Smooth muscle cell (in vitro differentiated cells): ENCODE results near the gene AGMAT. TPM values are rescaled to one million over a fixed set of nuclear protein-coding genes. Genes with fewer than 3 reads are reported as not detected.
A peak's percentile ranks its signal among the peaks of the same experiment; 100 is the strongest.

Source experiments
- DNase-seq: peaks from one replicate; lab custom pipeline; 2025; ENCODE audit not compliant: unreplicated experiment; lab: John Stamatoyannopoulos, UW
- H2AFZ ChIP-seq: fragments of 200-600 bp; sonication (generic); 2 replicates; pipeline ENCODE4 v1.6.0; 2016; ENCODE audit warnings: antibody characterized with exemption, low read depth, mild to moderate bottlenecking
- H3F3A ChIP-seq: fragments of 200-600 bp; sonication (generic); 2 replicates; pipeline ENCODE4 v1.6.0; 2017; ENCODE audit warnings: antibody characterized with exemption, low read depth
- H3K27ac ChIP-seq: fragments of 200-600 bp; sonication (generic); 2 replicates; pipeline ENCODE4 v1.5.1; 2016; ENCODE audit warnings: low read depth, mild to moderate bottlenecking
- H3K27me3 ChIP-seq: fragments of 200-600 bp; sonication (generic); 2 replicates; pipeline ENCODE4 v1.6.1; 2016; ENCODE audit warnings: low read depth, mild to moderate bottlenecking
- H3K36me3 ChIP-seq: fragments of 200-600 bp; sonication (generic); 2 replicates; pipeline ENCODE4 v1.5.1; 2016; ENCODE audit warnings: low read depth
- H3K4me1 ChIP-seq: fragments of 200-600 bp; sonication (generic); 2 replicates; pipeline ENCODE4 v1.5.1; 2016; ENCODE audit warnings: low read depth
- H3K4me2 ChIP-seq: fragments of 200-600 bp; sonication (generic); 2 replicates; pipeline ENCODE4 v1.6.0; 2016; ENCODE audit warnings: mild to moderate bottlenecking
- H3K4me3 ChIP-seq: fragments of 200-600 bp; sonication (generic); 2 replicates; pipeline ENCODE4 v1.5.1; 2016; ENCODE audit warnings: mild to moderate bottlenecking
- H3K79me2 ChIP-seq: fragments of 200-600 bp; sonication (generic); 2 replicates; pipeline ENCODE4 v1.6.0; 2016; ENCODE audit warnings: low read depth, mild to moderate bottlenecking
- H3K9ac ChIP-seq: fragments of 200-600 bp; sonication (generic); 2 replicates; pipeline ENCODE4 v1.6.0; 2016; ENCODE audit warnings: low read depth
- H3K9me3 ChIP-seq: fragments of 200-600 bp; sonication (generic); replicated peaks from 2 replicates; pipeline ENCODE4 v1.5.1; 2016; ENCODE audit warnings: low read depth
- H4K20me1 ChIP-seq: fragments of 200-600 bp; sonication (generic); 2 replicates; pipeline ENCODE4 v1.6.0; 2016; ENCODE audit warnings: low read depth
- CTCF ChIP-seq: fragments of 200-600 bp; sonication (generic); IDR thresholded peaks from 2 replicates; pipeline ENCODE4 v1.5.1; 2017; ENCODE audit warnings: borderline replicate concordance, mild to moderate bottlenecking, antibody characterized with exemption; ENCODE audit not compliant: insufficient read depth, poor library complexity, severe bottlenecking
- WGBS: methylation state at CpG from one replicate; pipeline ENCODE4 v1.1.7; 2016; ENCODE audit warnings: low lambda C conversion rate; 5-methylcytosine and 5-hydroxymethylcytosine counted together
- polyA plus RNA-seq: library from polyadenylated mRNA; unstranded; fragments of >200 nt; fragmentation: Nextera tagmentation; extraction: Ambion mirVana; gene quantifications from 2 replicates; pipeline ENCODE4 v1.2.1, GENCODE V29; 2016
- total RNA-seq: library from RNA; depleted of rRNA; stranded (reverse); fragments of >200 nt; gene quantifications from 2 replicates; pipeline ENCODE4 v1.2.3, GENCODE V29; 2014

AGMAT gene
- total and polyA plus RNA-seq, 2 experiments from 2014 or later = 0.04 to 0.56 TPM

GRCh38 chr1:15541231-15541792, 43.5 kb downstream of the AGMAT start:
- Histone ChIP-seq H3F3A (peaks cover 3% of the 10 kb centered on the region), H3K27me3 (no peaks in the 10 kb centered on the region), H2AFZ (no peak overlapping the region), H3K9me3 (no peaks in the 10 kb centered on the region), H3K27ac (no peak overlapping the region), H3K9ac (no peak overlapping the region), H3K4me3 (no peak overlapping the region), H3K4me1 (no peaks in the 10 kb centered on the region), H3K79me2 (no peaks in the 10 kb centered on the region), H4K20me1 (no peaks in the 10 kb centered on the region), H3K4me2 (no peak overlapping the region), H3K36me3 (peaks cover 13% of the 10 kb centered on the region)
- DNase-seq = no peak
- no peak for TF ChIP-seq CTCF
- 96% methylated on average over 4 of the region's 4 CpGs for WGBS

GRCh38 chr1:15540186-15540585, 44.7 kb downstream of the AGMAT start:
- no peak for DNase-seq
- Histone ChIP-seq H3K79me2 (no peaks in the 10 kb centered on the region), H3K27ac (peak overlapping the region; percentile 52), H3K36me3 (peaks cover 8% of the 10 kb centered on the region), H3K9ac (no peak overlapping the region), H3K9me3 (no peaks in the 10 kb centered on the region), H3F3A (peaks cover 3% of the 10 kb centered on the region), H3K4me2 (no peak overlapping the region), H3K27me3 (no peaks in the 10 kb centered on the region), H2AFZ (no peak overlapping the region), H4K20me1 (no peaks in the 10 kb centered on the region), H3K4me1 (no peaks in the 10 kb centered on the region), H3K4me3 (no peak overlapping the region)
- TF ChIP-seq CTCF = no peak
- WGBS = 29% methylated on average over 8 of the region's 8 CpGs

DNA sequence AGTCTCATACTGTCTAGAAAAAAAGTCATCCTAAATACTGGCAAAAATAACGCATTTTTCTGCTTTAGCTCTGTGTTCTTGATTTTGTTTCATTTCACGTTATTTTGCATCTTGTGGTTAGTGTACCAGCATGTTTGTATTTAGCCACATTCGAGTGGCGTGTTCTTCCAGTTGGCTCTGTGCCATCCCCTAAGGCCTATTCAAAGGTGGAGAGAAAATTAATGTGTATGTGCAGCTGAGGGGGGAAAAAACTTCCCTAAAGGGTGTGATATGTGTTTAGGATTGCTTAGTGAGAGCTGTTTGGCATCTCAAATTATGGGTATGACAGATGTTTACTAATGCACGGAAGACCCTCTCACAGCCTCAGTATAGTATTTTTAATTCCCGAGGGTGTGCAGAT, 46.1 kb downstream of the AGMAT start:
- Histone ChIP-seq H3F3A (peaks cover 3% of the 10 kb centered on the region), H3K4me2 (no peak overlapping the region), H3K27ac (no peak overlapping the region), H3K36me3 (no peaks in the 10 kb centered on the region), H4K20me1 (no peaks in the 10 kb centered on the region), H3K4me1 (no peaks in the 10 kb centered on the region), H3K27me3 (no peaks in the 10 kb centered on the region), H3K79me2 (no peaks in the 10 kb centered on the region), H2AFZ (no peak overlapping the region), H3K4me3 (no peak overlapping the region), H3K9ac (no peak overlapping the region), H3K9me3 (no peaks in the 10 kb centered on the region)
- WGBS = 97% methylated on average over 6 of the region's 6 CpGs
- TF ChIP-seq CTCF = no peak
- no peak for DNase-seq

DNA sequence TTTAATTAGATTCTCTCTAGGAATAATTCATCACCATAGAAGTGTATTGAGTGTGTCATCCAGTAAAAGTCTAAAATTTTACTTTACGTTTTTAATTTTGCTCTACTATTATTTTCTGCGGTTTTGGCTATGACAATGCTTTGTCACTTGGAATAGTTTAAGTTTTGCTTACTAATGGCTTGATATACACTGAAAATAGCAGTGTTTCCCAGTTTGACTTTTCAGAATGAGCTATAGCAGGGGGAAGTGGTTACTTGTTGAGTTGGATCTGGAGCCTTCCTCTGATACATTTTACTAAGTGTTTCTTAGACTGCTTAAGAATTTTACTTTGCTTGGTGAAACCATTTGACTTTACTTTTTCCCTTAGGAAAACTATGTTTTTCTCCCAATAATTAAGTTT, 53.2 kb downstream of the AGMAT start:
- Histone ChIP-seq H3K27ac (no peak overlapping the region), H3K4me1 (peaks cover 12% of the 10 kb centered on the region), H3K36me3 (no peaks in the 10 kb centered on the region), H3K9ac (no peak overlapping the region), H3K4me3 (no peak overlapping the region), H3K9me3 (no peaks in the 10 kb centered on the region), H2AFZ (no peak overlapping the region), H3K79me2 (peaks cover 48% of the 10 kb centered on the region), H3F3A (no peaks in the 10 kb centered on the region), H3K27me3 (no peaks in the 10 kb centered on the region), H3K4me2 (no peak overlapping the region), H4K20me1 (peaks cover 22% of the 10 kb centered on the region)
- TF ChIP-seq CTCF = no peak
- DNase-seq = no peak
- 97% methylated on average over 2 of the region's 2 CpGs for WGBS
